WI38 (cell line): ENCODE results near the gene PLA2G1B.

Experiments used
- H3K4me3 ChIP-seq: 2 replicates; pipeline ENCODE4 v1.5.1; 2011; ENCODE audit warnings: low read depth, mild to moderate bottlenecking, control low read depth, low read length
- CTCF ChIP-seq: IDR thresholded peaks from 2 replicates; pipeline ENCODE4 v1.5.1; 2012; ENCODE audit warnings: low read depth, mild to moderate bottlenecking, control low read depth, low read length

PLA2G1B gene

GRCh38 chr12:120287491-120287890 is 40.1 kb downstream of the PLA2G1B start:
- no peak overlapping the region for H3K4me3 ChIP-seq
- TF ChIP-seq CTCF = no peak

- H3K4me3 ChIP-seq = no peak overlapping the region
- no peak for TF ChIP-seq CTCF
Measured at GRCh38 chr12:120286768-120287490, 40.6 kb downstream of the PLA2G1B start.

- H3K4me3 ChIP-seq = no peak overlapping the region
- no peak for TF ChIP-seq CTCF
Measured at GRCh38 chr12:120284381-120284780, 43.2 kb downstream of the PLA2G1B start.

- no peak for TF ChIP-seq CTCF
- no peak overlapping the region for H3K4me3 ChIP-seq
Measured at GRCh38 chr12:120283318-120283717, 44.3 kb downstream of the PLA2G1B start.

- TF ChIP-seq CTCF = no peak
- H3K4me3 ChIP-seq = no peak overlapping the region
Measured at GRCh38 chr12:120278137-120279069, 49.2 kb downstream of the PLA2G1B start.

GRCh38 chr12:120276734-120277133 is 50.8 kb downstream of the PLA2G1B start:
- no peak overlapping the region for H3K4me3 ChIP-seq
- no peak for TF ChIP-seq CTCF
